ENCODE results near the gene ADO. TPM values are rescaled to one million over a fixed set of nuclear protein-coding genes. Genes with fewer than 3 reads are reported as not detected.

Gene ADO
- total and polyA plus RNA-seq, 9 of the 15 experiments (the other 6 are each of a cell fraction or from before 2014, with no cell fraction given) = 3.0 to 20.0 (median 16.1) TPM

DNA sequence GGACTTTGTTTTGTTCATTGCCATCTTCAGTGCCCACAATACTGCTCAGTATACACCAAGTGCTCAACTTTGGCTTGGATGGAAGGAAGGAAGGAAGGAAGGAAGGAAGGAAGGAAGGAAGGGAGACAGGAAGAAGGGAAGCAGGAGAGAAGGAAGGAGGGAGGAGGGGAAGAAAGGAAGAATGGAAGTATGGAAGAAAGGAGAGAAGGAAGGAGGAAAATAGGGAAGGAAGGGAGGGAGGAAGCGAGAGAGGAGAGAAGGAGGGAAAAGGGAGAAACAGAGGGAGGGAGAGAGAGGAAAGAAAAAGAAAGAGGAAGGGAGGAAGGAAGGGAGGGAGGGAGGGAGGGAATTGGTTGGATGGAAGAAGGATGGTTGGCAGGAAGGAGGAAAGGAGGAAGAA is 49.6 kb upstream of the ADO start:
- Histone ChIP-seq H3K27ac (ENCODE audit: extremely low read depth, low read depth, low read length) (no peak overlapping the region), H4K20me1 (replicated peaks; ENCODE audit: control insufficient read depth, insufficient read depth, low read length) (no peaks in the 10 kb centered on the region), H3K79me2 (ENCODE audit: control insufficient read depth, insufficient read depth, low read length) (no peaks in the 10 kb centered on the region), H3K9me1 (ENCODE audit: control insufficient read depth, insufficient read depth, low read length) (no peaks in the 10 kb centered on the region), H3K27me3 (ENCODE audit: control insufficient read depth in 2 of 2, insufficient read depth in 2 of 2, low read length in 2 of 2) (no peaks in the 10 kb centered on the region; a peak in 1 of 5 replicates), H3K9ac (ENCODE audit: insufficient read depth in 1 of 2, low read depth in 2 of 2, low read length in 2 of 2) (no peak overlapping the region), H3K4me3 (no peak overlapping the region), H3K4me2 (ENCODE audit: insufficient read depth, low read length) (no peak overlapping the region), H2AFZ (ENCODE audit: low read depth, low read length) (no peak overlapping the region), H3K36me3 (ENCODE audit: control insufficient read depth, insufficient read depth, low read length) (no peaks in the 10 kb centered on the region), H3K4me1 (replicated peaks in 1 of 2; ENCODE audit: control insufficient read depth in 2 of 2, insufficient read depth in 2 of 2, low read length in 2 of 2) (no peaks in the 10 kb centered on the region), H3K9me3 (replicated peaks; ENCODE audit: control insufficient read depth, insufficient read depth, low read depth, low read length) (no peaks in the 10 kb centered on the region)
- FAIRE-seq (no peak), ATAC-seq (no peak), DNase-seq (ENCODE audit: extremely low read depth in 1 of 4, low spot score in 3 of 4) (no peak)
- no TSS peak for BruUV-seq (replicated peaks)
- in situ Hi-C loops (cut with MboI) = no loop called here
- WGBS (ENCODE audit: insufficient coverage, low coverage, missing lambda C conversion rate) = 0% methylated on average over 1 of the region's 1 CpG
- POLR2A ChIA-PET = no interaction called here
- intact Hi-C loops (cut with micrococcal nuclease) = no loop called here
- CTCF ChIA-PET (ENCODE audit: low intra/inter-chr PET ratio) = no interaction called here
- TF ChIP-seq, protein P1, sequence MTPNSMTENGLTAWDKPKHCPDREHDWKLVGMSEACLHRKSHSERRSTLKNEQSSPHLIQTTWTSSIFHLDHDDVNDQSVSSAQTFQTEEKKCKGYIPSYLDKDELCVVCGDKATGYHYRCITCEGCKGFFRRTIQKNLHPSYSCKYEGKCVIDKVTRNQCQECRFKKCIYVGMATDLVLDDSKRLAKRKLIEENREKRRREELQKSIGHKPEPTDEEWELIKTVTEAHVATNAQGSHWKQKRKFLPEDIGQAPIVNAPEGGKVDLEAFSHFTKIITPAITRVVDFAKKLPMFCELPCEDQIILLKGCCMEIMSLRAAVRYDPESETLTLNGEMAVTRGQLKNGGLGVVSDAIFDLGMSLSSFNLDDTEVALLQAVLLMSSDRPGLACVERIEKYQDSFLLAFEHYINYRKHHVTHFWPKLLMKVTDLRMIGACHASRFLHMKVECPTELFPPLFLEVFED (CRISPR knock-in tag; conservative IDR thresholded peaks at IDR 0.05) = 0 out of 2 replicates have a peak, but pooled peaks have one; percentile 47
- TF ChIP-seq, protein P2, sequence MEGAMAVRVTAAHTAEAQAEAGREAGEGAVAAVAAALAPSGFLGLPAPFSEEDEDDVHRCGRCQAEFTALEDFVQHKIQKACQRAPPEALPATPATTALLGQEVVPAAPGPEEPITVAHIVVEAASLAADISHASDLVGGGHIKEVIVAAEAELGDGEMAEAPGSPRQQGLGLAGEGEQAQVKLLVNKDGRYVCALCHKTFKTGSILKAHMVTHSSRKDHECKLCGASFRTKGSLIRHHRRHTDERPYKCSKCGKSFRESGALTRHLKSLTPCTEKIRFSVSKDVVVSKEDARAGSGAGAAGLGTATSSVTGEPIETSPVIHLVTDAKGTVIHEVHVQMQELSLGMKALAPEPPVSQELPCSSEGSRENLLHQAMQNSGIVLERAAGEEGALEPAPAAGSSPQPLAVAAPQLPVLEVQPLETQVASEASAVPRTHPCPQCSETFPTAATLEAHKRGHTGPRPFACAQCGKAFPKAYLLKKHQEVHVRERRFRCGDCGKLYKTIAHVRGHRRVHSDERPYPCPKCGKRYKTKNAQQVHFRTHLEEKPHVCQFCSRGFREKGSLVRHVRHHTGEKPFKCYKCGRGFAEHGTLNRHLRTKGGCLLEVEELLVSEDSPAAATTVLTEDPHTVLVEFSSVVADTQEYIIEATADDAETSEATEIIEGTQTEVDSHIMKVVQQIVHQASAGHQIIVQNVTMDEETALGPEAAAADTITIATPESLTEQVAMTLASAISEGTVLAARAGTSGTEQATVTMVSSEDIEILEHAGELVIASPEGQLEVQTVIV (CRISPR knock-in tag; IDR thresholded peaks at IDR 0.05; ENCODE audit: borderline replicate concordance) = no peak
- no peak for TF ChIP-seq HMGXB4 (CRISPR knock-in tag; IDR thresholded peaks at IDR 0.05)

Measured in K562 (cell line).